ENCODE data around the gene REXO2. TPM values are rescaled to one million over a fixed set of nuclear protein-coding genes. Genes with fewer than 3 reads are reported as not detected.

Gene REXO2
- total RNA-seq, 2 experiments from 2014 or later: 66.6 to 70.0 TPM

DNA sequence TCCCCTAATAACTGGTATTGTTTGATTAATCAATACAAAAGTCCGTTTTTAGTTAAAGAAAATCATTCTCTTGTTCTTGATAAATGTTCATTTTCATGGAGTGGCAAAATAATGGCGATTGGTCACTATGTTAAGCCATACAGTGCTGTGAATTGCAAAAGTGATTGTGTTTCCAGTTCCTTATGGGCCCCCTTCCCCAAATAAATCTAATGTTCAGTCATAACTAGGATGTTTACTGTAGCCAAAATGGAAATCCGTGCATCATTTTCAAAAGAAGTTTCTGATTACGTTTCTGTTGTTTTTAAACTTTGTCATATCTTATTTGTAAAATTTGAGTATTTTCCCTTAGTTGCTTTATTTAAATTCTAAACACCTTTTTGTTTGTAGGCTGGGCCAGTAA lies 38.0 kb upstream of the REXO2 start:
- ATAC-seq: no peak
- H3K27me3 Mint-ChIP-seq: no peaks in the 10 kb centered on the region
- H3K36me3 Mint-ChIP-seq (ENCODE audit: low read depth): peaks cover 36% of the 10 kb centered on the region
- DNase-seq: no peak
- H3K4me1 Mint-ChIP-seq: peaks cover 57% of the 10 kb centered on the region
- H3K4me3 Mint-ChIP-seq: peak overlapping the region; percentile 98
- intact Hi-C loops (cut with DNase I, micrococcal nuclease): loop anchor here (5.0 to 10.0 kb wide), 3 partner anchors 237 to 1089 kb away; partner anchors contain the start of genes TTC12 (in 1 of the 2) and USP28 (in 1 of the 2)
- ChIA-PET POLR2A (no interaction called here), CTCF (interaction anchor here (1.2 kb wide), 1 partner anchor 38 kb away, joined by 4 read pairs; the partner anchor contains the start of gene REXO2)
- no peaks in the 10 kb centered on the region for H3K9me3 Mint-ChIP-seq (ENCODE audit: low read depth)
- H3K27ac Mint-ChIP-seq: peak overlapping the region; percentile 99

DNA sequence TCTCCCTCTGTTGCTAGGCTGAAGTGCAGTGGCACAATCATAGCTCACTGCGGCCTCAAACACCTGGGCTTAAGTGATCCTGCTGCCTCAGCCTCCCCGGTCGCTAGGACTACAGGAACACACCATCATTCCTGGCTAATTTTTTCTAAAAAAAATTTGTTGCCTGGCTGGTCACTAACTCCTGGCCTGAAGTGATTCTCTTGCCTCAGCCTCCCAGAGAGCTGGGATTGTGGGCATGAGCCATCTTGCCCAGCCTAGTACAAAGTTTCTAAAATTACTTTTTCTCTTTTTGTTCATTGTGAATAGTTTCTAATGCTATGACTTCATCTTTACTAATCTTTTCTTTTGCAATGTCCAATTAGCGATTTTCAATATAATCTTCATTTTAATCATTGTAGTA lies 26.3 kb upstream of the REXO2 start:
- Mint-ChIP-seq H3K27me3 (no peaks in the 10 kb centered on the region), H3K4me1 (no peaks in the 10 kb centered on the region), H3K36me3 (ENCODE audit: low read depth) (peaks cover 21% of the 10 kb centered on the region), H3K9me3 (ENCODE audit: low read depth) (no peaks in the 10 kb centered on the region), H3K27ac (no peak overlapping the region), H3K4me3 (no peak overlapping the region)
- no peak for ATAC-seq
- ChIA-PET CTCF (no interaction called here), POLR2A (no interaction called here)
- DNase-seq: no peak
- intact Hi-C loops (cut with DNase I, micrococcal nuclease): no loop called here

DNA sequence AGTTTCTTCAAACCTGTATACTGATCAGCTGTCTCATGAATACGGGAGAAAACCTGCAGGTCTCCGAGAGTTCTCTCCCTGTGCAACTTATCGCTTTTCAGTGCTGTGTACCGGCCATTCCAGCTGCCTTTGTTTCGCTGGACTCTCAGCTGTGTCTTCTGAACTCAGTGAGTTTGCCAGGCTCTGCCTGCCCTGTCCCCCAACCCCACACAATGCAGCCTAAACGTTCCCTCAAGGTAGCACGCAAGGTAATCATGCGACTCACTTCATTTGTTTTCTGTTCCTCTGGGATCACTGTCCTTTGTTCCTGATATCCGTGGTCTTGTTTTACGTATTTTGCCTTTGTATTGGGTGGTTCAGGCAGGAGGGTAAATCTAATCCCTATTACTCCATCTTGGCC lies 25.3 kb upstream of the REXO2 start:
- H3K36me3 Mint-ChIP-seq (ENCODE audit: low read depth): peaks cover 21% of the 10 kb centered on the region
- no peaks in the 10 kb centered on the region for H3K27me3 Mint-ChIP-seq
- intact Hi-C loops (cut with DNase I, micrococcal nuclease): no loop called here
- no peak for ATAC-seq
- H3K4me3 Mint-ChIP-seq: no peak overlapping the region
- H3K9me3 Mint-ChIP-seq (ENCODE audit: low read depth): no peaks in the 10 kb centered on the region
- no peaks in the 10 kb centered on the region for H3K4me1 Mint-ChIP-seq
- ChIA-PET CTCF (no interaction called here), POLR2A (no interaction called here)
- H3K27ac Mint-ChIP-seq: no peak overlapping the region
- DNase-seq: no peak

DNA sequence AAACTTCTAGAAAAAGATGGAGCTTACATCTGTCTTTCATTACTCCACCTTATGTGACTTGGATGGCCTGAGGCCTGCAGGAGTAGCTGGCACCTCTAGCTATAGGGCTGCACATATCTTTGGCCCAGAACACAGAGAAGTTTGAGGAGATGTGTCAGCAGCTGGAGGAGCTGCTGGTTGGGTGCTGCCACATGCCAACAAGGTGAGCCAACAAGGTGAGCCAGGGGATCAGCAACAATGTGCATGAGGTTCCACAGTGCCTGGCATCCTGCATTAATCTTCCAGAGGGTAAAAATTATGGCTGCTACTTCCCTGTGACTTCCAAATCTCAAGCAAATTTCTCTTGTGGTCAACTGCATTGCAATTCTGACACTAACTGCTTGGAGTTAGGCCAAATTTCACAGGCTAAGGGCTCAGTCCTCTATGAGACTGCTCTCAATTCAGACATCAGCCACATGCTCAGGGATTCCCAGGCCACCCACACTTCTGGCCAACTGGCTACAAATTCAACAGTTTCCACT lies 22.8 kb upstream of the REXO2 start:
- CTCF ChIA-PET: interaction anchor here (0.5 to 1.1 kb wide), 2 partner anchors 69 to 1119 kb away, joined by 4 read pairs; no protein-coding TSS in a partner anchor
- intact Hi-C loops (cut with DNase I, micrococcal nuclease): no loop called here
- POLR2A ChIA-PET: no interaction called here

DNA sequence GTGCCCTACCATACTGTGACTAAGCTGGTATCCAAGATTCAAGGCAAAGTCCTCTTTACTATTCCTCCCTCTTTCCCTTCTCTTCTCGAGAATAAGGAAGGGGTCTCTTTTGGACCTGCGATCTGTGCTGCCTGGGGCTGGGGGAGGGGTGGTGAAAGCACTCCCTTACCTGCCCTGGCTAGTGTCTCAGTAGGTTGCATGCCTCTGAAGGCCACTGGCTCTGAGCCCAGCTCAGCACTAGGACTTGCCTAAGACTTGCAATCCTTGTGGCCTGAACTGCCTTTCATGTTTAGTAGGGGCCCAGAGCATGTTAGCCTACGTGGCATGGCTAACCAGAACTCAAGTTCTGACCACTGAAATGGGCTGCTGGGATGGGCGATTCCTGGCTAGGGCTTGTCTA lies 13.0 kb upstream of the REXO2 start:
- no peak for ATAC-seq
- Mint-ChIP-seq H3K4me3 (no peak overlapping the region), H3K27ac (no peak overlapping the region), H3K27me3 (no peaks in the 10 kb centered on the region), H3K9me3 (ENCODE audit: low read depth) (peaks cover 5% of the 10 kb centered on the region), H3K36me3 (ENCODE audit: low read depth) (peaks cover 3% of the 10 kb centered on the region), H3K4me1 (peaks cover 5% of the 10 kb centered on the region)
- ChIA-PET POLR2A (no interaction called here), CTCF (no interaction called here)
- intact Hi-C loops (cut with DNase I, micrococcal nuclease): no loop called here
- no peak for DNase-seq

More for the DNA sequence above, 22.8 kb upstream of the REXO2 start:
- Mint-ChIP-seq H3K27ac (no peak overlapping the region), H3K4me3 (no peak overlapping the region), H3K27me3 (no peaks in the 10 kb centered on the region), H3K36me3 (ENCODE audit: low read depth) (peaks cover 6% of the 10 kb centered on the region), H3K9me3 (ENCODE audit: low read depth) (no peaks in the 10 kb centered on the region), H3K4me1 (no peaks in the 10 kb centered on the region)
- ATAC-seq: no peak
- no peak for DNase-seq

DNA sequence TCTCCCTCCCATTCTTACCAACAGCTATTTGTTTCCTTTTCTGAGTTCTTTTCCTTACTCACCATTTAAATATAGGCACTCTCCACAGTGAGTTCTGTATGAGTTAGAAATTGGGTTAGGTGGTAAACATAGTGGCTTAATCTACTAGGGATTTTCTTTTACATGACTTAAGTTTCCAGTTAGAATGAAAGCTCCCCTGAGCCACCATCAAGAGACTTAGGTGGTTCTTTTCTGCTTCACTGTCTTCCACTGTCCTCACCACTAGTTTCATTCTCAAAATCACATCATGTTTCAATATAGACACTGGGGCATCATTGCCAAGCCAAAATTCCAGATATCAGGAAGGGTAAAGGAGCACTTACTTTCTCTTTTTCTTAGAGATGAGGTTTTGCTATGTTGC lies 9.0 kb upstream of the REXO2 start:
- Mint-ChIP-seq H3K4me1 (peaks cover 5% of the 10 kb centered on the region), H3K27ac (no peak overlapping the region), H3K9me3 (ENCODE audit: low read depth) (no peaks in the 10 kb centered on the region), H3K36me3 (ENCODE audit: low read depth) (no peaks in the 10 kb centered on the region), H3K27me3 (no peaks in the 10 kb centered on the region), H3K4me3 (no peak overlapping the region)
- intact Hi-C loops (cut with DNase I, micrococcal nuclease): loop anchor here (10.0 kb wide), 2 partner anchors 85 to 1115 kb away; partner anchors contain the start of gene TTC12 (in 1 of the 2)
- ChIA-PET POLR2A (no interaction called here), CTCF (interaction anchor here (0.7 to 1.5 kb wide), 4 partner anchors 9 to 657 kb away, joined by 3 to 6 read pairs (median 3); partner anchors contain the start of gene REXO2)
- ATAC-seq: peak; percentile 53
- no peak for DNase-seq

DNA sequence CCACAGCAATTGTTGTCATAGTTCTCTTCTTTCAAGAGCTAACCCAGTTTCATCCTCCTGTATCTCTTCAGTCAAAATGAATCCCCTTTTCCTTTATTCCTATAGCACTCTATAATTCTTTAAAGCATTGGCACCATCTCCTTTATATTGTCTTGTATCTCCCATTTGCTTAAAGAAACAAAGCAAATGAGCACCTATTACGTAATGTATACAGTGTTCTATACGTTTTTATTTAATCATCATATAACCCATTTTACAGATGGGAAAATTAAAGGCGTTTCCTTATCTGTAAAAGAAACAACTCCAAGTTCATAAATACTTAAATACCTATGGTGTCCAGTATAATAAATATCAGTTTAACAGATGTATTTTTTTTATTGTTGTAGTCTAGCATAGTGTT lies 6.4 kb upstream of the REXO2 start:
- peaks cover 5% of the 10 kb centered on the region for H3K4me1 Mint-ChIP-seq
- ATAC-seq (no peak), DNase-seq (no peak)
- no peaks in the 10 kb centered on the region for H3K36me3 Mint-ChIP-seq (ENCODE audit: low read depth)
- no peak overlapping the region for H3K27ac Mint-ChIP-seq
- intact Hi-C loops (cut with DNase I, micrococcal nuclease): loop anchor here (10.0 kb wide), 2 partner anchors 88 to 1118 kb away; partner anchors contain the start of gene TTC12 (in 1 of the 2)
- H3K9me3 Mint-ChIP-seq (ENCODE audit: low read depth): no peaks in the 10 kb centered on the region
- POLR2A ChIA-PET: no interaction called here
- CTCF ChIA-PET: no interaction called here
- H3K27me3 Mint-ChIP-seq: no peaks in the 10 kb centered on the region
- H3K4me3 Mint-ChIP-seq: no peak overlapping the region

DNA sequence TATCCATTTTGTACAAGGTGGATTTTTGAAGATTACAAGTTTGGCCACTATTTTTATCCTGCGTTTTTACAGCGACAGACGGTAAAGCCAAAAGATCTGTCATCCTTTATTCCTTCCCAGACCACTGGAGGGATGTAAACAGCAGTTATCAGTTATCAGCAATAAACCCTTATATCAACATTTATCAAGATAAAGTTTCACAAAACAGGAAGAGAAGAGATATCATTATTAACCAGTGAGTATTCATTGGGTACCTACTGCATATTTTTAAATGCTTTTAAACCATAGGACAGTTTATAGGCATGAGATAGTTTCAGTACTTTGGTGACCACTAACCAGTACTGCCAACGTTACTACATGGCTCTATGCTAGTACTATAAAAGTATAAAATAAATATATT lies 5.9 kb upstream of the REXO2 start:
- Mint-ChIP-seq H3K4me3 (no peak overlapping the region), H3K9me3 (ENCODE audit: low read depth) (no peaks in the 10 kb centered on the region), H3K4me1 (peaks cover 5% of the 10 kb centered on the region), H3K36me3 (ENCODE audit: low read depth) (no peaks in the 10 kb centered on the region), H3K27ac (no peak overlapping the region), H3K27me3 (no peaks in the 10 kb centered on the region)
- no peak for ATAC-seq
- intact Hi-C loops (cut with DNase I, micrococcal nuclease): loop anchor here (10.0 kb wide), 2 partner anchors 89 to 1119 kb away; partner anchors contain the start of gene TTC12 (in 1 of the 2)
- DNase-seq: no peak
- CTCF ChIA-PET: no interaction called here
- POLR2A ChIA-PET: no interaction called here

DNA sequence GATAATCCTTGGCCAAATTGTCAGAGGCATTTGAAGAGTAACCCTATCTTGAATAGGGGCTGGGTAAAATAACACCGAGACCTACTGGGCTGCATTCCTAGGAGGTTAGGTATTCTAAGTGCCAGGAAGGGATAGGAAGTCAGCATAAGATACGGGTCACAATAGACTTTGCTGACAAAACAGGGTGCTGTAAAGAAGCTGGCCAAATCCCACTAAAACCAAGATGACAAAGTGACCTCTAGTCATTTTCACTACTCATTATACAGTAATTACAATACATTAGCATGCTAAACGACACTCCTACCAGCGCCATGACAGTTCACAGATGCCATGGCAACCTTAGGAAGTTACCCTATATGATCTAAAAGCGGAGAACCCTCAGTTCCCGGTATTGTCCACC lies 964 bp upstream of the REXO2 start:
- H3K4me1 Mint-ChIP-seq: peaks cover 27% of the 10 kb centered on the region
- H3K27ac Mint-ChIP-seq: no peak overlapping the region
- no peaks in the 10 kb centered on the region for H3K27me3 Mint-ChIP-seq
- peak overlapping the region; percentile 93 for H3K4me3 Mint-ChIP-seq
- ChIA-PET CTCF (interaction anchor here (0.7 to 1.3 kb wide), 6 partner anchors 8 to 59 kb away, joined by 3 to 6 read pairs (median 4); no protein-coding TSS in a partner anchor), POLR2A (no interaction called here)
- no peaks in the 10 kb centered on the region for H3K9me3 Mint-ChIP-seq (ENCODE audit: low read depth)
- ATAC-seq (no peak), DNase-seq (no peak)
- H3K36me3 Mint-ChIP-seq (ENCODE audit: low read depth): peaks cover 12% of the 10 kb centered on the region
- intact Hi-C loops (cut with DNase I, micrococcal nuclease): loop anchor here (5.0 to 10.0 kb wide), 3 partner anchors 94 to 1124 kb away; partner anchors contain the start of gene TTC12 (in 1 of the 2)

DNA sequence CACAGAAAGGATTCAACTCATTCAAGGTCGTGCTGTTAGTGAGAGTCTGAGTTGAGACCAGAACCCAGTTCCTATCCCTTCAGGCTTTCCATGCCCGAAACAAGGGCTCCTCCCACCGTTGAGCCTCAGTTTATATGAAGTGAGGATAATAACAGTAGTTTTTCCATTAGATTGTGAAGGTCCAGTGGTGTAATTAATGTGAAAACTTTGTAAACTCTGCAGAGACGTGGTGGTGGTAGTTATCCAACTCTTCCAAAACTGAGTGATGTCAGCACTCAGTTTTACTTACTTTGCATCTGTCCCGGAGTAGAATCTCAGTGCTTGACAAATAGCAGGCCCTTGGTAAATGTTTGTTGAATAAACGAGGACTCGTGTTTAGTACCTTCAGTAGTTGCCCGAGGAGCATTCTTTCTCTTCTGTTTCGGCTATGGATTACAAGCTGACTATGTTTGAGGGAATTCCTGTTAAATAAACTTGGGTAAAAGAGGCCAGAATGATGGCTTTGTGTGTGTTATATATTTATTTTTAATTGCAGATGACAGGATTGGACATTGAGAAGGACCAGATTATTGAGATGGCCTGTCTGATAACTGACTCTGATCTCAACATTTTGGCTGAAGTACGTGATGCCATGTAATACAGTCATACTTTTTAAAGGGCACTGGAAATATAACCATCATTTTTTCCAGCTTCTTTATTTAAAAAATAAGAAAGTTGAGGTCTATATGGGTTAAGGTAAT lies 1.0 kb downstream of the REXO2 start:
- Mint-ChIP-seq H3K36me3 (ENCODE audit: low read depth) (peaks cover 26% of the 10 kb centered on the region), H3K9me3 (ENCODE audit: low read depth) (no peaks in the 10 kb centered on the region), H3K27me3 (no peaks in the 10 kb centered on the region), H3K27ac (peak overlapping the region; percentile 93), H3K4me3 (peak overlapping the region; percentile 93), H3K4me1 (peaks cover 27% of the 10 kb centered on the region)
- intact Hi-C loops (cut with DNase I, micrococcal nuclease): loop anchor here in 1 of 2 experiments (2.0 to 10.0 kb wide), 2 partner anchors 91 to 565 kb away; partner anchors contain the start of gene USP28
- no peak for ATAC-seq
- ChIA-PET POLR2A (no interaction called here), CTCF (no interaction called here)
- DNase-seq: no peak

DNA sequence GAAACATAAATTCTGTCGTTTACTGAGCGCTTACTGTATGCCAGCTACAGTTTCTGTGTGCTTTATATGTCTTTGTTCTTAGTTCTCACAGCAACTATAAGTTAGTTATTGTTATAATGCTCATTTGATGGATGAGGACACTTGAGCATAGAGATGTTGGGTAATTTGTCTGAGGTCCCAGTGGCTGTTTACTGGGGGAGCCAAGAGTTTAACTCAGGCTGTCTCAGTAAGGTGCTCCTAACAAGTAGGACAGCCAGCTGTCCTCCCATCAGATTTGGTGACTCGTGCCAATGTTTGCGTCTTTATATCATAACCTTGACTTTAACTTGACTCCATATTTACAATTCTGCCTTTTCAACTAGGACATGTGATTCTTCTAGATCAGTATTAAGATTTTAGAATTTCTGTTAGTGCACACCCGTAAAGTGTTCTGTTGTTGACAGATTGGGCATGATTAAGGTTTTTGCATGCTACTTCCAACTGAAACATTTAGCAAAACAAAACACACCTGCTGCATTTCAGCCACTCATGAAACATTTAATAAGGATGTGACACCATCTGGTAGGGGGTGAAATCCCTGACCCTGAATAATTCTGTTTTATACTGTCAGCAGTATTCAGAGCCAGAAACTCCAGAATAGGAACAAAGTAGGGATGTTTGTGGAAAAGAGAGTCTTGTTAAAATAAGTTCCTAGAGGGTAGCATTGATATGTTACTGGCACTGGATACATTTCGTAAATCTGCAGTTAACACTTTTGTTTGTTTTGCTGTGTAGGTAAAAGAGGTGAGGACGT lies 1.9 kb downstream of the REXO2 start:
- ChIA-PET POLR2A (no interaction called here), CTCF (no interaction called here)
- no peak overlapping the region for H3K27ac Mint-ChIP-seq
- intact Hi-C loops (cut with DNase I, micrococcal nuclease): loop anchor here in 1 of 2 experiments (2.0 to 10.0 kb wide), 2 partner anchors 92 to 566 kb away; partner anchors contain the start of gene USP28
- H3K9me3 Mint-ChIP-seq (ENCODE audit: low read depth): no peaks in the 10 kb centered on the region
- H3K36me3 Mint-ChIP-seq (ENCODE audit: low read depth): peaks cover 30% of the 10 kb centered on the region
- ATAC-seq (no peak), DNase-seq (no peak)
- no peak overlapping the region for H3K4me3 Mint-ChIP-seq
- no peaks in the 10 kb centered on the region for H3K27me3 Mint-ChIP-seq
- H3K4me1 Mint-ChIP-seq: peaks cover 27% of the 10 kb centered on the region

All from activated CD4-positive, alpha-beta T cell treated with anti-CD3 and anti-CD28 coated beads for 36 hours (primary cell).